Muscle layer of duodenum (tissue), 2 donors: ENCODE data around the gene LSAMP.

Source experiments
- H3K27ac ChIP-seq: one replicate; pipeline ENCODE4 v1.7.0; 2013; ENCODE audit warnings: mild to moderate bottlenecking, low read length
- H3K27me3 ChIP-seq: one replicate; pipeline ENCODE4 v1.7.0; 2013; ENCODE audit warnings: low read depth, mild to moderate bottlenecking, control low read depth, low read length
- H3K36me3 ChIP-seq, 2 donors: one replicate each; pipeline ENCODE4 v1.7.0; 2013; ENCODE audit warnings: low read length in 2 of 2, control low read depth in 1 of 2, mild to moderate bottlenecking in 1 of 2; ENCODE audit not compliant: insufficient read depth in 2 of 2, control insufficient read depth in 1 of 2
- H3K4me1 ChIP-seq, 2 donors: one replicate each; pipeline ENCODE4 v1.7.0; 2013; ENCODE audit warnings: low read length in 2 of 2, mild to moderate bottlenecking in 2 of 2, control low read depth in 1 of 2, moderate library complexity in 1 of 2; ENCODE audit not compliant: insufficient read depth in 2 of 2, control insufficient read depth in 1 of 2
- H3K4me3 ChIP-seq, 2 donors: one replicate each; pipeline ENCODE4 v1.7.0; 2013; ENCODE audit warnings: low read length in 2 of 2, low read depth in 1 of 2, mild to moderate bottlenecking in 1 of 2
- H3K9me3 ChIP-seq, 2 donors: one replicate each; pipeline ENCODE4 v1.7.0; 2013; ENCODE audit warnings: low read length in 2 of 2, control low read depth in 1 of 2, mild to moderate bottlenecking in 1 of 2; ENCODE audit not compliant: control insufficient read depth in 1 of 2
- donor health status: healthy.

LSAMP gene

GRCh38 chr3:116190095-116190494 is 255.2 kb downstream of the LSAMP start:
- Histone ChIP-seq H3K9me3 (peaks cover 3 to 7% of the 10 kb centered on the region in 2 donors), H3K4me3 (no peak overlapping the region), H3K27ac (no peak overlapping the region), H3K4me1 (no peaks in the 10 kb centered on the region), H3K36me3 (no peaks in the 10 kb centered on the region), H3K27me3 (no peaks in the 10 kb centered on the region)

GRCh38 chr3:116188231-116188785 is 257.0 kb downstream of the LSAMP start:
- H3K4me1 ChIP-seq, result no peaks in the 10 kb centered on the region
- H3K4me3 ChIP-seq, result no peak overlapping the region
- no peaks in the 10 kb centered on the region for H3K27me3 ChIP-seq
- peaks cover 3 to 7% of the 10 kb centered on the region in 2 donors for H3K9me3 ChIP-seq
- no peaks in the 10 kb centered on the region for H3K36me3 ChIP-seq
- no peak overlapping the region for H3K27ac ChIP-seq

GRCh38 chr3:116186049-116186448 is 259.2 kb downstream of the LSAMP start:
- H3K4me3 ChIP-seq, result no peak overlapping the region
- no peaks in the 10 kb centered on the region for H3K36me3 ChIP-seq
- H3K9me3 ChIP-seq, result peaks cover 3 to 7% of the 10 kb centered on the region in 2 donors
- H3K27me3 ChIP-seq, result no peaks in the 10 kb centered on the region
- H3K4me1 ChIP-seq, result no peaks in the 10 kb centered on the region
- H3K27ac ChIP-seq, result no peak overlapping the region

GRCh38 chr3:116181159-116181558 is 264.1 kb downstream of the LSAMP start:
- no peak overlapping the region for H3K27ac ChIP-seq

GRCh38 chr3:116179091-116179490 is 266.2 kb downstream of the LSAMP start:
- Histone ChIP-seq H3K4me1 (no peaks in the 10 kb centered on the region), H3K36me3 (no peaks in the 10 kb centered on the region), H3K4me3 (no peak overlapping the region), H3K27ac (no peak overlapping the region), H3K9me3 (no peaks in the 10 kb centered on the region), H3K27me3 (no peaks in the 10 kb centered on the region)

More at GRCh38 chr3:116181159-116181558, 264.1 kb downstream of the LSAMP start:
- no peaks in the 10 kb centered on the region for H3K27me3 ChIP-seq
- H3K36me3 ChIP-seq, result no peaks in the 10 kb centered on the region
- no peaks in the 10 kb centered on the region for H3K9me3 ChIP-seq
- H3K4me3 ChIP-seq, result no peak overlapping the region
- H3K4me1 ChIP-seq, result no peaks in the 10 kb centered on the region

GRCh38 chr3:116176974-116177555 is 268.2 kb downstream of the LSAMP start:
- no peaks in the 10 kb centered on the region for H3K4me1 ChIP-seq
- H3K27me3 ChIP-seq, result no peaks in the 10 kb centered on the region
- H3K27ac ChIP-seq, result no peak overlapping the region
- no peaks in the 10 kb centered on the region for H3K36me3 ChIP-seq
- no peaks in the 10 kb centered on the region for H3K9me3 ChIP-seq
- no peak overlapping the region for H3K4me3 ChIP-seq

GRCh38 chr3:116166121-116166520 is 279.2 kb downstream of the LSAMP start:
- H3K27ac ChIP-seq, result no peak overlapping the region
- H3K4me3 ChIP-seq, result no peak overlapping the region
- no peaks in the 10 kb centered on the region for H3K9me3 ChIP-seq
- H3K27me3 ChIP-seq, result no peaks in the 10 kb centered on the region
- no peaks in the 10 kb centered on the region for H3K4me1 ChIP-seq
- H3K36me3 ChIP-seq, result no peaks in the 10 kb centered on the region

- no peaks in the 10 kb centered on the region for H3K36me3 ChIP-seq
- H3K9me3 ChIP-seq, result no peaks in the 10 kb centered on the region
- H3K4me1 ChIP-seq, result no peaks in the 10 kb centered on the region
- no peak overlapping the region for H3K4me3 ChIP-seq
- H3K27ac ChIP-seq, result no peak overlapping the region
- no peaks in the 10 kb centered on the region for H3K27me3 ChIP-seq
These were observed 279.6 kb downstream of the LSAMP start for GRCh38 chr3:116165641-116166040.

GRCh38 chr3:116165135-116165534 is 280.2 kb downstream of the LSAMP start:
- H3K36me3 ChIP-seq, result no peaks in the 10 kb centered on the region
- no peaks in the 10 kb centered on the region for H3K27me3 ChIP-seq
- H3K9me3 ChIP-seq, result no peaks in the 10 kb centered on the region
- H3K4me3 ChIP-seq, result no peak overlapping the region
- H3K27ac ChIP-seq, result no peak overlapping the region
- no peaks in the 10 kb centered on the region for H3K4me1 ChIP-seq

- H3K27me3 ChIP-seq, result no peaks in the 10 kb centered on the region
- no peak overlapping the region for H3K27ac ChIP-seq
- no peaks in the 10 kb centered on the region for H3K36me3 ChIP-seq
- H3K4me1 ChIP-seq, result no peaks in the 10 kb centered on the region
- no peak overlapping the region for H3K4me3 ChIP-seq
- H3K9me3 ChIP-seq, result no peaks in the 10 kb centered on the region
These were observed 281.2 kb downstream of the LSAMP start for GRCh38 chr3:116164039-116164438.

GRCh38 chr3:116161575-116162525 is 283.4 kb downstream of the LSAMP start:
- no peak overlapping the region for H3K27ac ChIP-seq
- H3K4me1 ChIP-seq, result no peaks in the 10 kb centered on the region
- H3K27me3 ChIP-seq, result no peaks in the 10 kb centered on the region
- H3K36me3 ChIP-seq, result no peaks in the 10 kb centered on the region
- H3K4me3 ChIP-seq, result no peak overlapping the region
- no peaks in the 10 kb centered on the region for H3K9me3 ChIP-seq
